Kidney epithelial cell (primary cell): ENCODE results near the gene FAM177B. TPM values are rescaled to one million over a fixed set of nuclear protein-coding genes. Genes with fewer than 3 reads are reported as not detected.

ENCODE experiments used
- DNase-seq: peaks from one replicate; pipeline ENCODE4 v3.0.0-alpha.2; 2010; ENCODE audit warnings: low read depth
- H3K27me3 ChIP-seq: 2 replicates; pipeline ENCODE4 v1.6.0; 2011; ENCODE audit warnings: low read length; ENCODE audit not compliant: control insufficient read depth, insufficient read depth
- H3K36me3 ChIP-seq: 2 replicates; pipeline ENCODE4 v1.5.1; 2011; ENCODE audit warnings: low read length; ENCODE audit not compliant: control insufficient read depth, insufficient read depth
- H3K4me3 ChIP-seq: 2 replicates; pipeline ENCODE4 v1.5.1; 2011; ENCODE audit warnings: low read depth, mild to moderate bottlenecking, control low read depth, low read length
- CTCF ChIP-seq: IDR thresholded peaks from 2 replicates; pipeline ENCODE4 v1.5.1; 2011; ENCODE audit warnings: mild to moderate bottlenecking, moderate library complexity, low read length, control low read depth, inconsistent platforms; ENCODE audit not compliant: insufficient read depth, poor library complexity, severe bottlenecking
- total RNA-seq: library from RNA; depleted of rRNA; stranded (reverse); fragments of >200 nt; gene quantifications from 2 replicates; pipeline ENCODE4 v1.2.3, GENCODE V29; 2015

The FAM177B gene
- total RNA-seq, 1 donor from 2014 or later, result not detected

GRCh38 chr1:222784371-222784770 lies 47.4 kb downstream of the FAM177B start:
- no peaks in the 10 kb centered on the region for H3K36me3 ChIP-seq
- H3K4me3 ChIP-seq, result no peak overlapping the region
- H3K27me3 ChIP-seq, result peaks cover 3% of the 10 kb centered on the region
- no peak for TF ChIP-seq CTCF
- DNase-seq, result no peak

GRCh38 chr1:222784916-222785315 lies 47.9 kb downstream of the FAM177B start:
- DNase-seq, result no peak
- no peak for TF ChIP-seq CTCF

DNA sequence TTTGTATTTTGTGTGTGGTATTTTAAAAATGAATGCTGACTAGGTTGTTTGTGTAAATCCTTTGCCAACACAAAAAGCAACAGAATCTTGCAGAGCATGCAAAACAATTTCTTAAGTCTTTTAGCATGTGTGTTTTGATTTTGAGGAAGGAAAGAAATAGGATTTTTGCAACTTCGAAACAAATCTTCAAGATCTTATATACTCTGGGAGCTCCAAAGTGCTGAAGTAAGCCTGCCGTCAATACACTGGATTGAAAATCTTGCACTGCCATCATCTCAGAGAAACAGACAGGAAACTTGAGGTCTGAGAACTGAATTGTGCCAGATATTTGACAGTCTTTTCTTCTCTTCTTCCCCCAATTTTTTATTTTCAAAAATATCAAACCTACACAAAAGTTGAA lies 48.5 kb downstream of the FAM177B start:
- H3K36me3 ChIP-seq, result no peaks in the 10 kb centered on the region
- no peak for DNase-seq
- no peak overlapping the region for H3K4me3 ChIP-seq
- TF ChIP-seq CTCF, result no peak
- H3K27me3 ChIP-seq, result peaks cover 3% of the 10 kb centered on the region

More at GRCh38 chr1:222784916-222785315, 47.9 kb downstream of the FAM177B start:
- Histone ChIP-seq H3K4me3 (no peak overlapping the region), H3K36me3 (no peaks in the 10 kb centered on the region), H3K27me3 (peaks cover 3% of the 10 kb centered on the region)

DNA sequence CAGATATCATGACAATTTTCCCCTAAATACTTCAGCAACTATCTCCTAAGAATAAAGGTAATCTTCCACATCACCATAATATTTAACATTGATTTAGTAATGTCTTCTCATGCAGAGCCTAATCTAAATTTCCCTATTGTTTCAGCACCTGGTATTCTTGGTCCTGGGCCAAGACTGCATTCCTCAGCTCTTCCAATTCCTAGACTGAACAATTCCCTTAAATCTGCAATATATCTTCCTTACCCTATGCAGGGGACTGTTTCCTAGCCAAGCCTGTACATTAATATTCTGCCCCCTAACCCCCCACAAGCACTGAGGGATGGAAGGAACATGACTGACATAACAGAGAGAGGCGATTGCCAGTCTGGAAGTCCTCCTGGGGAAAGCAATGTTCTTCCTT lies 49.1 kb downstream of the FAM177B start:
- peaks cover 3% of the 10 kb centered on the region for H3K27me3 ChIP-seq
- no peak overlapping the region for H3K4me3 ChIP-seq
- no peak for TF ChIP-seq CTCF
- H3K36me3 ChIP-seq, result no peaks in the 10 kb centered on the region
- DNase-seq, result no peak

DNA sequence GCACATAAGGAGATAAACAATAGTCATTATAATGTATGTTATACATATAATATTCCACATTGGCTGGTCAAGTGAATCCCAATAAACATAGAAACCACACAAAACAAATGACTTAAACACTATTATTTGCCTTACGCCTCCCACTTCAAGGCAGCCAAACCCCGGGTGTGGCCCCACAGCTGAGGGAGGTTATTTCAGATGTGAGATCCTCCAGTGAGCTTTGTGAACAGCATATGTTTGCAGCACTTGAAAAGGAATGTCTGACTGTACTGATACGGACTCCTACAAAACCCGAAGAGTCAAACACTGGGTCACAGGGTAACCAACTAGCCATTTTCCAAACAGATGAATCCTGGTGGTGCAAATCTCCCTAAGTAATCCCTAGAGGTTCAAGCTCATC lies 50.7 kb downstream of the FAM177B start:
- no peak overlapping the region for H3K4me3 ChIP-seq
- DNase-seq, result no peak
- H3K27me3 ChIP-seq, result peaks cover 3% of the 10 kb centered on the region
- TF ChIP-seq CTCF, result no peak
- no peaks in the 10 kb centered on the region for H3K36me3 ChIP-seq

DNA sequence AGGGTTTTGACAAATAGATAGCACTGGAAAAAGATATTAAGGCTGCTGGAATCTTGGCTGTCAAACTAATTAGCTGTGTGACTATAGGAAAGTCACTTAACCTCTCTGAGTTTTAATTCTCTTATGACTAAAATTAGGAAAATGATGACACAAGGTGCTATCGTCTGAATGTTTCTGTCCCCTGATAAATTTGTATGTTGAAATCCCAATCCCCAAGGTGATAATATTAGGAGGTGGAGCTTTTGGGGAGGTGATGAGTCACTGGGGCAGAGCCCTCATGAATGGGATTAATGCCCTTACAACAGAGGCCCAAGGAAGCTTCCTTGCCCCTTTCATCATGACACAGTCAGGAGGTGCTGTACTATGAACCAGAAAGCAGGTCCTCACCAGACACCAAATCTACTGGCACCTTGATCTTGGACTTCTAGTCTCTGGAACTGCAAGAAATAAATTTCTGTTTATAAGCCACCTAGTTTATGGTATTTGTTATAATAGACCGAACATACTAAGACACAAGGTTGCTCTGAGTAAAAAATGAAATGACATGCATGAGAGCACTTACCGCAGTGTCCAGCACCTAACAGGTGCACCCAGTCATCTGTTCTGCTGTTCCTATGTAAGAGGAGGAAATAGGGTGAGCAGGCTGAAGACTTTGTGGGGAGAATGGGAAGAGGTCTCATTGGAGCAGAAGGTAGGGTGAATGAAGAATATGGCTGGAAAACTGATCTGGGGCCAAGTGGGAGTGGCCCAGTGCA lies 51.6 kb downstream of the FAM177B start:
- Histone ChIP-seq H3K36me3 (no peaks in the 10 kb centered on the region), H3K4me3 (no peak overlapping the region), H3K27me3 (peaks cover 3% of the 10 kb centered on the region)
- no peak for DNase-seq
- TF ChIP-seq CTCF, result no peak
